Measurements from ENCODE around the gene ANKRD49.
A peak's percentile ranks its signal among the peaks of the same experiment; 100 is the strongest.

The ANKRD49 gene

GRCh38 chr11:94507485-94507884 is 13.7 kb downstream of the ANKRD49 start:
- peak; percentile 77 for DNase-seq

GRCh38 chr11:94511932-94512781 is 18.4 kb downstream of the ANKRD49 start, which contains the start of gene C11orf97:
Gene C11orf97 (plus strand): TSS chr11:94512461. CDS start chr11:94512529, 68 bp downstream.
- peak; percentile 63 for DNase-seq

GRCh38 chr11:94513091-94513490 is 19.3 kb downstream of the ANKRD49 start:
- DNase-seq: peak; percentile 16

- DNase-seq: no peak
These were observed 21.6 kb downstream of the ANKRD49 start for GRCh38 chr11:94515398-94515797.

GRCh38 chr11:94516725-94517124 is 22.9 kb downstream of the ANKRD49 start:
- DNase-seq: no peak

GRCh38 chr11:94518300-94518699 is 24.5 kb downstream of the ANKRD49 start:
- no peak for DNase-seq

GRCh38 chr11:94519478-94520084 is 25.8 kb downstream of the ANKRD49 start:
- peak; percentile 61 for DNase-seq

GRCh38 chr11:94521684-94522083 is 27.9 kb downstream of the ANKRD49 start:
- DNase-seq: peak; percentile 56

GRCh38 chr11:94524341-94524740 is 30.6 kb downstream of the ANKRD49 start:
- DNase-seq: no peak

- peak; percentile 51 for DNase-seq
These were observed 32.0 kb downstream of the ANKRD49 start for GRCh38 chr11:94525546-94526324.

GRCh38 chr11:94526645-94527438 is 33.1 kb downstream of the ANKRD49 start:
- peak; percentile 21 for DNase-seq

- no peak for DNase-seq
These were observed 34.8 kb downstream of the ANKRD49 start for GRCh38 chr11:94528551-94528950.

GRCh38 chr11:94532211-94532610 is 38.4 kb downstream of the ANKRD49 start:
- DNase-seq: no peak

- DNase-seq: no peak
These were observed 39.4 kb downstream of the ANKRD49 start for GRCh38 chr11:94533206-94533605.

GRCh38 chr11:94533696-94534630 is 40.2 kb downstream of the ANKRD49 start:
- peak; percentile 96 for DNase-seq

GRCh38 chr11:94536386-94536785 is 42.6 kb downstream of the ANKRD49 start:
- DNase-seq: no peak

GRCh38 chr11:94537031-94537600 is 43.3 kb downstream of the ANKRD49 start:
- peak; percentile 75 for DNase-seq

GRCh38 chr11:94539420-94539819 is 45.6 kb downstream of the ANKRD49 start:
- DNase-seq: no peak

- peak; percentile 92 for DNase-seq
These were observed 50.2 kb downstream of the ANKRD49 start, which contains the start of gene FUT4 for GRCh38 chr11:94543695-94544645. Gene FUT4 (plus strand): TSS chr11:94543921. CDS start chr11:94544134, 213 bp downstream.

All from inflammatory macrophage treated with lipopolysaccharide for 4 hours (primary cell).